WTC11 (cell line): ENCODE measurements around the gene ARHGAP18.

Experiments
- JUN ChIP-seq: sonication (generic); formaldehyde crosslinking; IDR thresholded peaks from 2 replicates; pipeline ENCODE4 v1.8.0; 2023; ENCODE audit warnings: mild to moderate bottlenecking, missing genetic modification reagents
- ZNF121 ChIP-seq: sonication (generic); formaldehyde crosslinking; IDR thresholded peaks from 2 replicates; pipeline ENCODE4 v1.8.0; 2023; ENCODE audit warnings: missing genetic modification reagents
- TF ChIP-seq, protein P1 (sequence below): fragments of 200-600 bp; IDR thresholded peaks from 2 replicates; pipeline ENCODE4 v1.8.0; 2022; ENCODE audit warnings: antibody characterized with exemption
- TF ChIP-seq, protein P2 (sequence below): sonication (generic); formaldehyde crosslinking; IDR thresholded peaks from 2 replicates; pipeline ENCODE4 v1.8.0; 2022; ENCODE audit warnings: mild to moderate bottlenecking, missing genetic modification reagents
- TF ChIP-seq, protein P3 (sequence below): sonication (generic); formaldehyde crosslinking; IDR thresholded peaks from 2 replicates; pipeline ENCODE4 v1.8.0; 2023; ENCODE audit warnings: missing genetic modification reagents, mild to moderate bottlenecking, borderline replicate concordance

DNA sequence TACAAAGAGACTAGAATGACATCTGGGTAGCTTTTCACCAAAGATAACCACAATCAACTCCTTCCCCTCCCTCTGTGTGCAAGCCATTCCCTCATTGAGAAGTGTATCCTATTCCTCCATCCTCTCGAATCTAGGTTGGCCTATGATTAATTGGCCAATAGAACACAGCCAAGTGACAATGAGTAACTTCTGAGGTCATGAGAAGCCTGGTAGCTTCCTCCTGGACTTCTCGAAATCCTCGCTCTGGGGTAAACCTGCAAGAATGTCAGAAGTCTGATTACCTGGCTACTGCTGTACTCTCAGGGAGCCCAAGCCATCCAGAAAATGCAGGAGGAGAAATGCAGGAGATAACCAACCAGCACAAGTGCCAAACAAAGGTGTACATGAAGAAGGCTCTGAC lies 13.1 kb downstream of the ARHGAP18 start:
- TF ChIP-seq, protein P1, sequence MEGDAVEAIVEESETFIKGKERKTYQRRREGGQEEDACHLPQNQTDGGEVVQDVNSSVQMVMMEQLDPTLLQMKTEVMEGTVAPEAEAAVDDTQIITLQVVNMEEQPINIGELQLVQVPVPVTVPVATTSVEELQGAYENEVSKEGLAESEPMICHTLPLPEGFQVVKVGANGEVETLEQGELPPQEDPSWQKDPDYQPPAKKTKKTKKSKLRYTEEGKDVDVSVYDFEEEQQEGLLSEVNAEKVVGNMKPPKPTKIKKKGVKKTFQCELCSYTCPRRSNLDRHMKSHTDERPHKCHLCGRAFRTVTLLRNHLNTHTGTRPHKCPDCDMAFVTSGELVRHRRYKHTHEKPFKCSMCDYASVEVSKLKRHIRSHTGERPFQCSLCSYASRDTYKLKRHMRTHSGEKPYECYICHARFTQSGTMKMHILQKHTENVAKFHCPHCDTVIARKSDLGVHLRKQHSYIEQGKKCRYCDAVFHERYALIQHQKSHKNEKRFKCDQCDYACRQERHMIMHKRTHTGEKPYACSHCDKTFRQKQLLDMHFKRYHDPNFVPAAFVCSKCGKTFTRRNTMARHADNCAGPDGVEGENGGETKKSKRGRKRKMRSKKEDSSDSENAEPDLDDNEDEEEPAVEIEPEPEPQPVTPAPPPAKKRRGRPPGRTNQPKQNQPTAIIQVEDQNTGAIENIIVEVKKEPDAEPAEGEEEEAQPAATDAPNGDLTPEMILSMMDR, result no peak
- no peak for TF ChIP-seq ZNF121 (CRISPR knock-in tag)
- TF ChIP-seq, protein P2, sequence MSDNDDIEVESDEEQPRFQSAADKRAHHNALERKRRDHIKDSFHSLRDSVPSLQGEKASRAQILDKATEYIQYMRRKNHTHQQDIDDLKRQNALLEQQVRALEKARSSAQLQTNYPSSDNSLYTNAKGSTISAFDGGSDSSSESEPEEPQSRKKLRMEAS, result no peak
- TF ChIP-seq, protein P3, sequence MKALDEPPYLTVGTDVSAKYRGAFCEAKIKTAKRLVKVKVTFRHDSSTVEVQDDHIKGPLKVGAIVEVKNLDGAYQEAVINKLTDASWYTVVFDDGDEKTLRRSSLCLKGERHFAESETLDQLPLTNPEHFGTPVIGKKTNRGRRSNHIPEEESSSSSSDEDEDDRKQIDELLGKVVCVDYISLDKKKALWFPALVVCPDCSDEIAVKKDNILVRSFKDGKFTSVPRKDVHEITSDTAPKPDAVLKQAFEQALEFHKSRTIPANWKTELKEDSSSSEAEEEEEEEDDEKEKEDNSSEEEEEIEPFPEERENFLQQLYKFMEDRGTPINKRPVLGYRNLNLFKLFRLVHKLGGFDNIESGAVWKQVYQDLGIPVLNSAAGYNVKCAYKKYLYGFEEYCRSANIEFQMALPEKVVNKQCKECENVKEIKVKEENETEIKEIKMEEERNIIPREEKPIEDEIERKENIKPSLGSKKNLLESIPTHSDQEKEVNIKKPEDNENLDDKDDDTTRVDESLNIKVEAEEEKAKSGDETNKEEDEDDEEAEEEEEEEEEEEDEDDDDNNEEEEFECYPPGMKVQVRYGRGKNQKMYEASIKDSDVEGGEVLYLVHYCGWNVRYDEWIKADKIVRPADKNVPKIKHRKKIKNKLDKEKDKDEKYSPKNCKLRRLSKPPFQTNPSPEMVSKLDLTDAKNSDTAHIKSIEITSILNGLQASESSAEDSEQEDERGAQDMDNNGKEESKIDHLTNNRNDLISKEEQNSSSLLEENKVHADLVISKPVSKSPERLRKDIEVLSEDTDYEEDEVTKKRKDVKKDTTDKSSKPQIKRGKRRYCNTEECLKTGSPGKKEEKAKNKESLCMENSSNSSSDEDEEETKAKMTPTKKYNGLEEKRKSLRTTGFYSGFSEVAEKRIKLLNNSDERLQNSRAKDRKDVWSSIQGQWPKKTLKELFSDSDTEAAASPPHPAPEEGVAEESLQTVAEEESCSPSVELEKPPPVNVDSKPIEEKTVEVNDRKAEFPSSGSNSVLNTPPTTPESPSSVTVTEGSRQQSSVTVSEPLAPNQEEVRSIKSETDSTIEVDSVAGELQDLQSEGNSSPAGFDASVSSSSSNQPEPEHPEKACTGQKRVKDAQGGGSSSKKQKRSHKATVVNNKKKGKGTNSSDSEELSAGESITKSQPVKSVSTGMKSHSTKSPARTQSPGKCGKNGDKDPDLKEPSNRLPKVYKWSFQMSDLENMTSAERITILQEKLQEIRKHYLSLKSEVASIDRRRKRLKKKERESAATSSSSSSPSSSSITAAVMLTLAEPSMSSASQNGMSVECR, result no peak
- no peak for TF ChIP-seq JUN
